ENCODE data around the gene ARID3B. TPM values are rescaled to one million over a fixed set of nuclear protein-coding genes. Genes with fewer than 3 reads are reported as not detected.

ARID3B gene
- total and polyA plus RNA-seq, 2 of the 13 experiments (the other 11 are each of a cell fraction or from before 2014, with no cell fraction given), result 5.3 to 12.8 TPM

- TF ChIP-seq ZNF550 (CRISPR knock-in tag; IDR thresholded peaks at IDR 0.05; ENCODE audit: borderline replicate concordance) (no peak), ZNF784 (CRISPR knock-in tag; IDR thresholded peaks at IDR 0.05; ENCODE audit: borderline replicate concordance) (peak; percentile 66; the same call in 1 of the 2 replicates), NFE2 (CRISPR knock-in tag; IDR thresholded peaks at IDR 0.05) (no peak), MYNN (CRISPR knock-in tag; IDR thresholded peaks at IDR 0.05; ENCODE audit: low read depth) (no peak), PLSCR1 (CRISPR knock-in tag; IDR thresholded peaks at IDR 0.05; ENCODE audit: borderline replicate concordance) (no peak), ZUFSP (CRISPR knock-in tag; IDR thresholded peaks at IDR 0.05; ENCODE audit: borderline replicate concordance) (no peak), ZNF441 (CRISPR knock-in tag; IDR thresholded peaks at IDR 0.05; ENCODE audit: borderline replicate concordance) (peak; percentile 44; the same call in 1 of the 2 replicates), RAD51 (IDR thresholded peaks at IDR 0.05; ENCODE audit: borderline replicate concordance) (no peak), PCBP2 (optimal IDR thresholded peaks at IDR 0.05; ENCODE audit: low read depth, low read length, poor library complexity, severe bottlenecking) (no peak), SATB2 (CRISPR knock-in tag; IDR thresholded peaks at IDR 0.05) (no peak), ZNF574 (CRISPR knock-in tag; IDR thresholded peaks at IDR 0.05) (peak; percentile 90), ZXDC (CRISPR knock-in tag; IDR thresholded peaks at IDR 0.05) (no peak), FOXJ3 (CRISPR knock-in tag; IDR thresholded peaks at IDR 0.05; ENCODE audit: borderline replicate concordance) (peak; percentile 77; the same call in 1 of the 2 replicates), PRDM10 (CRISPR knock-in tag; IDR thresholded peaks at IDR 0.05; ENCODE audit: low read depth) (peak; percentile 61; the same call in 1 of the 2 replicates)
Observed at GRCh38 chr15:74545776-74546656, 5.0 kb downstream of the ARID3B start (continued).

Measured in HepG2 (cell line).